G401 (cell line): ENCODE data around the gene CRAMP1. TPM values are rescaled to one million over a fixed set of nuclear protein-coding genes. Genes with fewer than 3 reads are reported as not detected.

Experiments
- DNase-seq: peaks from one replicate; pipeline ENCODE4 v3.0.0-alpha.2; 2015; ENCODE audit warnings: low spot score
- in situ Hi-C: cut with HindIII; loops from 2 replicates; pipeline ENCODE4 v1.10.0; 2016; ENCODE audit warnings: low sequenced_read_pairs, mixed read lengths
- total RNA-seq: library from RNA; depleted of rRNA; stranded (reverse); fragments of >200 nt; shearing (Covaris generic); gene quantifications from 2 replicates; pipeline ENCODE4 v1.2.3, GENCODE V29; 2014

Gene CRAMP1
- total RNA-seq, 1 experiment from 2014 or later, result 7.6 TPM

- in situ Hi-C loops, result no loop called here
- no peak for DNase-seq
Observed at GRCh38 chr16:1674306-1674705, 62.1 kb downstream of the CRAMP1 start.

- in situ Hi-C loops, result no loop called here
- no peak for DNase-seq
Observed at GRCh38 chr16:1674751-1675664, 62.8 kb downstream of the CRAMP1 start.

GRCh38 chr16:1676661-1677060, 64.5 kb downstream of the CRAMP1 start:
- in situ Hi-C loops, result no loop called here
- peak; percentile 37 for DNase-seq

GRCh38 chr16:1677339-1677738, 65.2 kb downstream of the CRAMP1 start:
- no peak for DNase-seq
- in situ Hi-C loops, result no loop called here

GRCh38 chr16:1677942-1678499, 65.9 kb downstream of the CRAMP1 start, which contains the start of gene JPT2:
TSS of gene JPT2 (plus strand) at chr16:1678279. CDS start at chr16:1678313, 34 bp downstream.
- in situ Hi-C loops, result no loop called here
- DNase-seq, result peak; percentile 97

- DNase-seq, result peak; percentile 60
- in situ Hi-C loops, result no loop called here
Observed at GRCh38 chr16:1678500-1679098, 66.4 kb downstream of the CRAMP1 start.

- no peak for DNase-seq
- in situ Hi-C loops, result no loop called here
Observed at GRCh38 chr16:1680361-1680760, 68.2 kb downstream of the CRAMP1 start.

- in situ Hi-C loops, result no loop called here
Observed at GRCh38 chr16:1681032-1681431, 68.9 kb downstream of the CRAMP1 start.

GRCh38 chr16:1687427-1688316, 75.5 kb downstream of the CRAMP1 start:
- in situ Hi-C loops, result no loop called here

More at GRCh38 chr16:1681032-1681431, 68.9 kb downstream of the CRAMP1 start:
- no peak for DNase-seq

GRCh38 chr16:1688807-1689560, 76.8 kb downstream of the CRAMP1 start:
- no peak for DNase-seq
- in situ Hi-C loops, result no loop called here

More at GRCh38 chr16:1687427-1688316, 75.5 kb downstream of the CRAMP1 start:
- peak; percentile 79 for DNase-seq

- DNase-seq, result no peak
- in situ Hi-C loops, result no loop called here
Observed at GRCh38 chr16:1689853-1690252, 77.7 kb downstream of the CRAMP1 start.

GRCh38 chr16:1690810-1691209, 78.7 kb downstream of the CRAMP1 start:
- no peak for DNase-seq
- in situ Hi-C loops, result no loop called here

- DNase-seq, result no peak
- in situ Hi-C loops, result no loop called here
Observed at GRCh38 chr16:1691276-1691675, 79.1 kb downstream of the CRAMP1 start.

GRCh38 chr16:1691956-1692355, 79.8 kb downstream of the CRAMP1 start:
- in situ Hi-C loops, result no loop called here
- no peak for DNase-seq

- DNase-seq, result no peak
- in situ Hi-C loops, result no loop called here
Observed at GRCh38 chr16:1696863-1697262, 84.7 kb downstream of the CRAMP1 start.

- in situ Hi-C loops, result no loop called here
- DNase-seq, result no peak
Observed at GRCh38 chr16:1698680-1699079, 86.5 kb downstream of the CRAMP1 start.

GRCh38 chr16:1700246-1700645, 88.1 kb downstream of the CRAMP1 start:
- in situ Hi-C loops, result no loop called here
- DNase-seq, result no peak

GRCh38 chr16:1701216-1701878, 89.2 kb downstream of the CRAMP1 start:
- in situ Hi-C loops, result no loop called here

More at GRCh38 chr16:1701216-1701878, 89.2 kb downstream of the CRAMP1 start:
- no peak for DNase-seq
